Measurements from ENCODE around the gene RNF169. TPM values are rescaled to one million over a fixed set of nuclear protein-coding genes. Genes with fewer than 3 reads are reported as not detected.

Gene RNF169
- total and polyA plus RNA-seq, 2 of the 13 experiments (the other 11 are each of a cell fraction or from before 2014, with no cell fraction given) = 5.3 to 14.2 TPM

GRCh38 chr11:74721479-74721835, 27.2 kb upstream of the RNF169 start (continued):
- TF ChIP-seq ZNF142 (CRISPR knock-in tag; IDR thresholded peaks at IDR 0.05) (no peak), AKAP8 (CRISPR knock-in tag; IDR thresholded peaks at IDR 0.05) (no peak), HNRNPK (IDR thresholded peaks at IDR 0.05; ENCODE audit: low read depth, low read length, poor library complexity, severe bottlenecking) (no peak), HOMEZ (CRISPR knock-in tag; IDR thresholded peaks at IDR 0.05; ENCODE audit: low read depth) (no peak), NR0B2 (CRISPR knock-in tag; IDR thresholded peaks at IDR 0.05) (no peak), TMF1 (CRISPR knock-in tag; IDR thresholded peaks at IDR 0.05; ENCODE audit: low read depth) (no peak), ZBTB33 (CRISPR knock-in tag; IDR thresholded peaks at IDR 0.05) (no peak)

All from HepG2 (cell line).